HG03280 (cell line): ENCODE data around the gene MORC2.

Experiments
- ATAC-seq: cut with Tn5 transposase; IDR thresholded peaks from one replicate; pipeline ENCODE4 v1.9.1; 2021; ENCODE audit warnings: mild to moderate bottlenecking, moderate library complexity; ENCODE audit not compliant: unreplicated experiment

Gene MORC2

GRCh38 chr22:30949934-30950660 is 18.5 kb downstream of the MORC2 start:
- ATAC-seq: no peak

- no peak for ATAC-seq
Measured at GRCh38 chr22:30948930-30949342, 19.6 kb downstream of the MORC2 start.

GRCh38 chr22:30947816-30948454 is 20.6 kb downstream of the MORC2 start:
- ATAC-seq: no peak

GRCh38 chr22:30947173-30947815 is 21.3 kb downstream of the MORC2 start:
- ATAC-seq: no peak

- ATAC-seq: no peak
Measured at GRCh38 chr22:30946354-30946753, 22.2 kb downstream of the MORC2 start.

- no peak for ATAC-seq
Measured at GRCh38 chr22:30945653-30946052, 22.9 kb downstream of the MORC2 start.

- no peak for ATAC-seq
Measured at GRCh38 chr22:30944986-30945385, 23.6 kb downstream of the MORC2 start.

GRCh38 chr22:30943368-30943767 is 25.2 kb downstream of the MORC2 start:
- no peak for ATAC-seq

GRCh38 chr22:30941363-30941740 is 27.2 kb downstream of the MORC2 start:
- ATAC-seq: no peak

GRCh38 chr22:30940685-30941362 is 27.8 kb downstream of the MORC2 start:
- no peak for ATAC-seq

GRCh38 chr22:30934053-30934452 is 34.5 kb downstream of the MORC2 start:
- no peak for ATAC-seq

GRCh38 chr22:30933457-30933856 is 35.1 kb downstream of the MORC2 start:
- no peak for ATAC-seq

- no peak for ATAC-seq
Measured at GRCh38 chr22:30932661-30933060, 35.9 kb downstream of the MORC2 start.

- ATAC-seq: no peak
Measured at GRCh38 chr22:30931541-30932300, 36.9 kb downstream of the MORC2 start.

- no peak for ATAC-seq
Measured at GRCh38 chr22:30930228-30930627, 38.3 kb downstream of the MORC2 start.

- no peak for ATAC-seq
Measured at GRCh38 chr22:30928401-30928800, 40.2 kb downstream of the MORC2 start.

GRCh38 chr22:30927806-30928205 is 40.8 kb downstream of the MORC2 start:
- ATAC-seq: no peak

- no peak for ATAC-seq
Measured at GRCh38 chr22:30926706-30927105, 41.9 kb downstream of the MORC2 start.

- ATAC-seq: no peak
Measured at GRCh38 chr22:30925667-30926066, 42.9 kb downstream of the MORC2 start.

- ATAC-seq: no peak
Measured at GRCh38 chr22:30923168-30923900, 45.2 kb downstream of the MORC2 start.
